IMR-90 (cell line): ENCODE results near the gene IRF5. TPM values are rescaled to one million over a fixed set of nuclear protein-coding genes. Genes with fewer than 3 reads are reported as not detected.

Source experiments
- ATAC-seq: fragments of 200-7000 bp; cut with Tn5 transposase; 2 replicates; pipeline ENCODE4 v1.9.1; 2020; ENCODE audit warnings: low read depth, mild to moderate bottlenecking, moderate library complexity
- BruUV-seq: library from RNA; stranded (reverse); fragments of 400-500 nt; replicated peaks from 2 replicates; lab custom pipeline; 2021; lab: Mats Ljungman, UMichigan
- CTCF ChIA-PET: fragments of 300-600 bp; formaldehyde crosslinking; extraction: SDS; loops from one replicate; lab custom pipeline; 2021; ENCODE audit warnings: antibody characterized with exemption; lab: Yijun Ruan, JAX
- POLR2A ChIA-PET: fragments of 300-600 bp; sonication (Branson Sonifier 250); formaldehyde crosslinking; loops from one replicate; lab custom pipeline; 2022; ENCODE audit warnings: antibody characterized with exemption; ENCODE audit not compliant: unreplicated experiment; lab: Charles Lee
- DNase-seq: peaks from one replicate; pipeline ENCODE4 v3.0.0; 2013
- H2AFZ ChIP-seq: replicated peaks from 2 replicates; pipeline ENCODE3; 2013; ENCODE audit warnings: low read length, mild to moderate bottlenecking; ENCODE audit not compliant: poor library complexity
- H2AK5ac ChIP-seq: 2 replicates; pipeline ENCODE4 v1.6.1; 2013; ENCODE audit warnings: low read depth, low read length, inconsistent platforms
- H2AK9ac ChIP-seq: replicated peaks from 2 replicates; pipeline ENCODE3; 2013; ENCODE audit warnings: mild to moderate bottlenecking, low read depth, low read length, moderate library complexity; ENCODE audit not compliant: poor library complexity
- H2BK120ac ChIP-seq: 2 replicates; pipeline ENCODE4 v1.6.1; 2013; ENCODE audit warnings: low read depth, low read length, inconsistent platforms
- H2BK15ac ChIP-seq: 3 replicates; pipeline ENCODE4 v1.6.1; 2013; ENCODE audit warnings: low read depth, low read length, inconsistent platforms
- H2BK20ac ChIP-seq: 2 replicates; pipeline ENCODE4 v1.6.1; 2013; ENCODE audit warnings: low read depth, mild to moderate bottlenecking, inconsistent platforms, low read length, moderate library complexity
- H2BK5ac ChIP-seq: 2 replicates; pipeline ENCODE4 v1.6.1; 2013; ENCODE audit warnings: mild to moderate bottlenecking, low read depth, low read length, inconsistent platforms; ENCODE audit not compliant: poor library complexity, severe bottlenecking
- H3K14ac ChIP-seq: replicated peaks from 2 replicates; pipeline ENCODE4 v1.6.1; 2013; ENCODE audit warnings: low read depth, low read length, inconsistent platforms
- H3K18ac ChIP-seq: 2 replicates; pipeline ENCODE4 v1.6.1; 2013; ENCODE audit warnings: low read depth, low read length, control low read depth
- H3K23ac ChIP-seq: 2 replicates; pipeline ENCODE4 v1.6.1; 2013; ENCODE audit warnings: low read depth, low read length, inconsistent platforms
- H3K27ac ChIP-seq: 2 replicates; pipeline ENCODE4 v1.5.1; 2013; ENCODE audit warnings: mild to moderate bottlenecking, control low read depth, low read length; ENCODE audit not compliant: insufficient read depth
- H3K27me3 ChIP-seq: 2 replicates; pipeline ENCODE4 v1.6.1; 2013; ENCODE audit warnings: low read length; ENCODE audit not compliant: control insufficient read depth, insufficient read depth
- H3K36me3 ChIP-seq: 2 replicates; pipeline ENCODE4 v1.6.1; 2013; ENCODE audit warnings: low read length, mixed read lengths; ENCODE audit not compliant: control insufficient read depth, insufficient read depth
- H3K4ac ChIP-seq: 2 replicates; pipeline ENCODE4 v1.6.1; 2013; ENCODE audit warnings: low read depth, low read length, inconsistent platforms
- H3K4me1 ChIP-seq: 2 replicates; pipeline ENCODE4 v1.6.1; 2013; ENCODE audit warnings: low read length, mixed read lengths; ENCODE audit not compliant: control insufficient read depth, insufficient read depth
- H3K4me2 ChIP-seq: 2 replicates; pipeline ENCODE4 v1.6.1; 2013; ENCODE audit warnings: low read depth, mild to moderate bottlenecking, control low read depth, low read length, moderate library complexity
- H3K4me3 ChIP-seq: 2 replicates; pipeline ENCODE4 v1.5.1; 2013; ENCODE audit warnings: low read depth, mild to moderate bottlenecking, control low read depth, low read length, moderate library complexity; ENCODE audit not compliant: insufficient read depth
- H3K56ac ChIP-seq: 2 replicates; pipeline ENCODE4 v1.6.1; 2013; ENCODE audit warnings: low read length, inconsistent platforms; ENCODE audit not compliant: insufficient read depth; ENCODE audit errors: extremely low read depth
- H3K79me1 ChIP-seq, 2 experiments: 2 replicates each; pipeline ENCODE4 v1.6.1; 2013; ENCODE audit warnings: low read length in 2 of 2, inconsistent platforms in 1 of 2, low read depth in 1 of 2
- H3K9ac ChIP-seq: 2 replicates; pipeline ENCODE4 v1.6.1; 2013; ENCODE audit warnings: low read depth, low read length, control low read depth
- H3K9me1 ChIP-seq: 2 replicates; pipeline ENCODE4 v1.6.1; 2013; ENCODE audit warnings: low read length, inconsistent platforms; ENCODE audit not compliant: insufficient read depth
- H3K9me3 ChIP-seq: 2 replicates; pipeline ENCODE4 v1.6.1; 2013; ENCODE audit warnings: low read length; ENCODE audit not compliant: control insufficient read depth, insufficient read depth
- H4K20me1 ChIP-seq: 2 replicates; pipeline ENCODE4 v1.6.1; 2013; ENCODE audit warnings: low read length, inconsistent platforms; ENCODE audit not compliant: insufficient read depth
- H4K5ac ChIP-seq: 2 replicates; pipeline ENCODE4 v1.6.1; 2013; ENCODE audit warnings: mild to moderate bottlenecking, low read depth, low read length, control low read depth
- H4K8ac ChIP-seq, 2 experiments: 2 replicates each; pipeline ENCODE4 v1.6.1; 2013; ENCODE audit warnings: low read depth in 2 of 2, low read length in 2 of 2, control low read depth in 1 of 2, inconsistent platforms in 1 of 2
- H4K91ac ChIP-seq: 2 replicates; pipeline ENCODE4 v1.6.1; 2013; ENCODE audit warnings: low read depth, low read length, inconsistent platforms; ENCODE audit not compliant: insufficient read depth
- CEBPB ChIP-seq: IDR thresholded peaks from 2 replicates; pipeline ENCODE4 v1.6.1; 2012; ENCODE audit warnings: low read depth, low read length, improper control_type of control experiment
- MAFK ChIP-seq: IDR thresholded peaks from 2 replicates; pipeline ENCODE4 v1.6.1; 2012; ENCODE audit warnings: low read depth, low read length, improper control_type of control experiment
- MAZ ChIP-seq: IDR thresholded peaks from 2 replicates; pipeline ENCODE4 v1.6.1; 2012; ENCODE audit warnings: low read depth, mild to moderate bottlenecking, low read length, improper control_type of control experiment, moderate library complexity, borderline replicate concordance
- POLR2A ChIP-seq: IDR thresholded peaks from 2 replicates; pipeline ENCODE4 v1.6.1; 2012; ENCODE audit warnings: mild to moderate bottlenecking, low read depth, low read length
- SMC3 ChIP-seq: fragments of 150-350 bp; IDR thresholded peaks from 2 replicates; pipeline ENCODE4 v1.6.1; 2016; ENCODE audit warnings: low read depth, mild to moderate bottlenecking, antibody characterized with exemption, low read length, moderate library complexity
- WGBS, 2 experiments: methylation state at CpG; one replicate each; pipeline versions ENCODE4 v1.1.5 to v1.1.7; 2013; ENCODE audit warnings: missing lambda C conversion rate in 2 of 2; ENCODE audit not compliant: insufficient read length in 1 of 2; ENCODE audit errors: extremely low coverage in 2 of 2; 5-methylcytosine and 5-hydroxymethylcytosine counted together
- dilution Hi-C: fragments of 300-500 bp; cut with HindIII; formaldehyde crosslinking; loops from one replicate; pipeline ENCODE4 v1.14.3; 2018; ENCODE audit warnings: low sequenced_read_pairs; ENCODE audit not compliant: unreplicated experiment
- in situ Hi-C: fragments of 300-500 bp; cut with MboI; formaldehyde crosslinking; loops from 3 replicates; pipeline ENCODE4 v1.14.3; 2019; ENCODE audit warnings: low sequenced_read_pairs, inconsistent platforms, mixed read lengths
- intact Hi-C: fragments of 100-400 bp; cut with micrococcal nuclease; formaldehyde crosslinking; loops from 2 replicates; pipeline ENCODE4 v1.10.0; 2022
- polyA plus RNA-seq, 3 experiments: library from polyadenylated mRNA; depleted of rRNA; stranded (reverse); fragments of >200 nt; gene quantifications; 2 replicates each; pipeline ENCODE4 v1.2.3, GENCODE V29; 2012; ENCODE audit warnings: low replicate concordance in 1 of 3
- total RNA-seq: library from RNA; depleted of rRNA; stranded (reverse); fragments of >200 nt; gene quantifications from 2 replicates; pipeline ENCODE4 v1.2.3, GENCODE V29; 2012
- TF ChIP-seq, protein P1 (sequence below): fragments of 150-350 bp; IDR thresholded peaks from 2 replicates; pipeline ENCODE4 v1.6.1; 2017; ENCODE audit warnings: mild to moderate bottlenecking, antibody characterized with exemption, low read length, low read depth

IRF5 gene
- total and polyA plus RNA-seq, 2 of the 4 experiments (the other 2 are of a cell fraction), result 0.14 to 0.18 TPM

DNA sequence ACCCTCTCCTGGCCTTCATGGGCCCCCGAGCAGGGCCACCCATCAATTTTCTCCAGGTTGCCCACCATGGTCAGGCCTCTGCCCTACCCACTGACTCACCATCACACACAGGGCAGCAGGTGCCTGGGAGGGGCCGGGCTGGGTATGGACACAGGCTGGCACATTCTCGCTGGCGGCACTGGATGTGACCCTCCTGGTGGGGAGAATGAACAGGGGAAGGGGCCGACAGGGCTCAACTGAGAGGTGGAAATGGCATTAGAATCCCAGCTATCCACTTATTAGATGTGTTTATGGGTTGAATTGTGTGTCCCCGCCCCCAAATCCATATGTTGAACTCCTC is 43.7 kb upstream of the IRF5 start:
- Histone ChIP-seq H3K79me1 (no peaks in the 10 kb centered on the region), H2AK5ac (no peak overlapping the region), H3K14ac (no peak overlapping the region), H3K9ac (no peak overlapping the region), H3K56ac (no peak overlapping the region), H2AK9ac (no peak overlapping the region), H3K4me1 (peaks cover 3% of the 10 kb centered on the region; the same call in 1 of the 2 replicates), H4K91ac (no peak overlapping the region), H4K8ac (no peak overlapping the region), H3K23ac (no peak overlapping the region), H3K27me3 (peaks cover 17% of the 10 kb centered on the region), H3K27ac (no peak overlapping the region), H3K4me3 (no peak overlapping the region), H3K9me3 (no peaks in the 10 kb centered on the region), H2BK120ac (no peak overlapping the region), H2BK15ac (no peak overlapping the region), H3K4me2 (no peak overlapping the region), H3K4ac (no peak overlapping the region), H2AFZ (no peak overlapping the region), H3K9me1 (no peaks in the 10 kb centered on the region), H2BK5ac (no peak overlapping the region), H2BK20ac (no peak overlapping the region), H4K5ac (no peak overlapping the region), H4K20me1 (no peaks in the 10 kb centered on the region), H3K18ac (no peak overlapping the region), H3K36me3 (no peaks in the 10 kb centered on the region)
- DNase-seq (no peak), ATAC-seq (no peak)
- dilution Hi-C loops (no loop called here), in situ Hi-C loops (loop anchor here (25.0 kb wide), 1 partner anchor 432 kb away; the partner anchor contains the start of gene HILPDA), intact Hi-C loops (no loop called here)
- WGBS, 2 experiments, result no CpG with 5 or more reads among the region's 6 CpGs
- TF ChIP-seq, protein P1, sequence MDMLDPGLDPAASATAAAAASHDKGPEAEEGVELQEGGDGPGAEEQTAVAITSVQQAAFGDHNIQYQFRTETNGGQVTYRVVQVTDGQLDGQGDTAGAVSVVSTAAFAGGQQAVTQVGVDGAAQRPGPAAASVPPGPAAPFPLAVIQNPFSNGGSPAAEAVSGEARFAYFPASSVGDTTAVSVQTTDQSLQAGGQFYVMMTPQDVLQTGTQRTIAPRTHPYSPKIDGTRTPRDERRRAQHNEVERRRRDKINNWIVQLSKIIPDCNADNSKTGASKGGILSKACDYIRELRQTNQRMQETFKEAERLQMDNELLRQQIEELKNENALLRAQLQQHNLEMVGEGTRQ, result no peak
- TF ChIP-seq POLR2A (no peak), MAFK (no peak), MAZ (no peak), SMC3 (no peak), CEBPB (no peak)
- POLR2A ChIA-PET, result no interaction called here
- CTCF ChIA-PET, result no interaction called here
- no TSS peak for BruUV-seq
